GM12892 (cell line): Measurements from ENCODE around the gene BRINP2.

Source experiments
- POLR2A ChIP-seq: IDR thresholded peaks from 2 replicates; pipeline ENCODE4 v1.6.1; 2011; ENCODE audit warnings: low read depth, low read length, control low read depth
- POLR2AphosphoS5 ChIP-seq: IDR thresholded peaks from 2 replicates; pipeline ENCODE4 v1.6.1; 2011; ENCODE audit warnings: low read depth, low read length, control low read depth
- TAF1 ChIP-seq: IDR thresholded peaks from 2 replicates; pipeline ENCODE4 v1.6.1; 2011; ENCODE audit warnings: low read depth, mild to moderate bottlenecking, control low read depth, low read length, borderline replicate concordance

DNA sequence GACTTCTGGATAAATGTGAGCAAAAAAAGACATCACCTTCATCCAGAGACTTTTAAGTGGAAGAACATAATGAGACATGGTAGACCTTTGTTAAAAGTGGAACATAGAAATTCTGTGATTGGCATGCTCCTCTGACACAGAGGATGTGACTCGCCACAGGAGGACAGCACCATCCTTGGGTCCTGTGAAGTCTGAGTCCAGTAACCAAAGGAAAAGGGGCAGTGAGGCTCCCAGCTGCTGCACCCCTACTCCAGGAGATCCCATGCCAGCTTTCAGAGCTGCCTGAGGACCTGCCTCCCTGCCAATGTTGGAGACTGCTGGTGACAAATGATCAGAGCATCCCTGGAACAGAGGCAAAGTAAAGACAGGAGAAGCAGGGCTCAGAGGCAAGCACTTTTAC is 136.2 kb downstream of the BRINP2 start:
- no peak for TF ChIP-seq POLR2A
- no peak for TF ChIP-seq POLR2AphosphoS5
- TF ChIP-seq TAF1: no peak
